Activated T-helper 1 cell treated with Interleukin-2 at 50 U/mL for 16 hours (primary cell): ENCODE data around the gene POLDIP3.
"Not testable (repeated sequence)": the region's sequence is repeated elsewhere in the genome, so short reads cannot be mapped to it uniquely, and the experiment has no call there.

ENCODE experiments used
- DNase-seq: peaks from one replicate; pipeline ENCODE4 v3.0.0-alpha.2; 2020; ENCODE audit warnings: low read depth

Gene POLDIP3

GRCh38 chr22:42585096-42585495 is 29.6 kb downstream of the POLDIP3 start:
- no peak for DNase-seq

GRCh38 chr22:42584364-42584940 is 30.2 kb downstream of the POLDIP3 start:
- DNase-seq, result no peak

GRCh38 chr22:42582987-42583386 is 31.7 kb downstream of the POLDIP3 start:
- DNase-seq, result no peak

GRCh38 chr22:42581762-42582716 is 32.6 kb downstream of the POLDIP3 start:
- peak; percentile 74 for DNase-seq

GRCh38 chr22:42581194-42581761 is 33.4 kb downstream of the POLDIP3 start:
- not testable (repeated sequence) for DNase-seq

- not testable (repeated sequence) for DNase-seq
Measured at GRCh38 chr22:42580040-42580439, 34.6 kb downstream of the POLDIP3 start.

GRCh38 chr22:42577623-42578240 is 37.0 kb downstream of the POLDIP3 start:
- DNase-seq, result no peak

- not testable (repeated sequence) for DNase-seq
Measured at GRCh38 chr22:42577141-42577540, 37.5 kb downstream of the POLDIP3 start.

- DNase-seq, result not testable (repeated sequence)
Measured at GRCh38 chr22:42575996-42576574, 38.6 kb downstream of the POLDIP3 start.

- DNase-seq, result not testable (repeated sequence)
Measured at GRCh38 chr22:42574468-42574867, 40.2 kb downstream of the POLDIP3 start.

GRCh38 chr22:42574046-42574445 is 40.6 kb downstream of the POLDIP3 start:
- not testable (repeated sequence) for DNase-seq

GRCh38 chr22:42571068-42571467 is 43.6 kb downstream of the POLDIP3 start:
- DNase-seq, result not testable (repeated sequence)

GRCh38 chr22:42570580-42570979 is 44.1 kb downstream of the POLDIP3 start:
- DNase-seq, result not testable (repeated sequence)

- not testable (repeated sequence) for DNase-seq
Measured at GRCh38 chr22:42567950-42568349, 46.7 kb downstream of the POLDIP3 start.

- no peak for DNase-seq
Measured at GRCh38 chr22:42565956-42566355, 48.7 kb downstream of the POLDIP3 start.

GRCh38 chr22:42564699-42565098 is 50.0 kb downstream of the POLDIP3 start:
- DNase-seq, result no peak

GRCh38 chr22:42563943-42564342 is 50.7 kb downstream of the POLDIP3 start:
- not testable (repeated sequence) for DNase-seq

GRCh38 chr22:42562684-42563083 is 52.0 kb downstream of the POLDIP3 start:
- DNase-seq, result no peak

- no peak for DNase-seq
Measured at GRCh38 chr22:42562279-42562678, 52.4 kb downstream of the POLDIP3 start.

- no peak for DNase-seq
Measured at GRCh38 chr22:42561856-42562255, 52.8 kb downstream of the POLDIP3 start.

GRCh38 chr22:42560781-42561180 is 53.9 kb downstream of the POLDIP3 start:
- DNase-seq, result no peak

- no peak for DNase-seq
Measured at GRCh38 chr22:42560381-42560780, 54.3 kb downstream of the POLDIP3 start.
